ENCODE measurements around the gene MRPS11. TPM values are rescaled to one million over a fixed set of nuclear protein-coding genes. Genes with fewer than 3 reads are reported as not detected.

MRPS11 gene
- total RNA-seq, 4 donors from 2014 or later, result 20.0 to 32.7 (median 28.9) TPM

DNA sequence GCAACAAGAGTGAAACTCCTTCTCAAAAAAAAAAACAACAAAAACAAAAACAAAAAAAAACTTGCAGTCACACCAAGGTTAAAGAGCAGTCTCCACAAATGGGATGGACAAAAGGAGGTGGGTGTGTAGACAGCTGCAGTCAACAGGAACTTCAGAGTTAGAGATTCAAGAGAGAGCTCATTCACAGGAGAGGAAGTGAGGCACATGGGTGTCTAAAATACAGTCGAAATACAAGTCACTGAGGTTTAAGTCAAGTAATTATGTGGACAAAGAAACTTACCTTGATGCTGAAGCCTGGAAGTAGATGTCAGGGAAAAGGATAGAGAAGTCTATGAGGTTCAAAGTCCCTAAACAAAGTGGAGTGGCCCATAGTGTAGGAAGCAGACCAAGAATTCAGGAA is 14.8 kb downstream of the MRPS11 start:
- Histone ChIP-seq H3K4me3 (no peak overlapping the region), H3K9me3 (no peaks in the 10 kb centered on the region), H3K4me1 (peaks cover 5% of the 10 kb centered on the region), H3K36me3 (peaks cover 11% of the 10 kb centered on the region), H3K27me3 (no peaks in the 10 kb centered on the region), H3K27ac (no peak overlapping the region)
- WGBS, result 61% methylated on average over 1 of the region's 1 CpG
- no peak for DNase-seq (ENCODE audit: low spot score in 2 of 2)
- TF ChIP-seq EP300 (IDR thresholded peaks at IDR 0.05), result no peak
- TF ChIP-seq, protein P1, sequence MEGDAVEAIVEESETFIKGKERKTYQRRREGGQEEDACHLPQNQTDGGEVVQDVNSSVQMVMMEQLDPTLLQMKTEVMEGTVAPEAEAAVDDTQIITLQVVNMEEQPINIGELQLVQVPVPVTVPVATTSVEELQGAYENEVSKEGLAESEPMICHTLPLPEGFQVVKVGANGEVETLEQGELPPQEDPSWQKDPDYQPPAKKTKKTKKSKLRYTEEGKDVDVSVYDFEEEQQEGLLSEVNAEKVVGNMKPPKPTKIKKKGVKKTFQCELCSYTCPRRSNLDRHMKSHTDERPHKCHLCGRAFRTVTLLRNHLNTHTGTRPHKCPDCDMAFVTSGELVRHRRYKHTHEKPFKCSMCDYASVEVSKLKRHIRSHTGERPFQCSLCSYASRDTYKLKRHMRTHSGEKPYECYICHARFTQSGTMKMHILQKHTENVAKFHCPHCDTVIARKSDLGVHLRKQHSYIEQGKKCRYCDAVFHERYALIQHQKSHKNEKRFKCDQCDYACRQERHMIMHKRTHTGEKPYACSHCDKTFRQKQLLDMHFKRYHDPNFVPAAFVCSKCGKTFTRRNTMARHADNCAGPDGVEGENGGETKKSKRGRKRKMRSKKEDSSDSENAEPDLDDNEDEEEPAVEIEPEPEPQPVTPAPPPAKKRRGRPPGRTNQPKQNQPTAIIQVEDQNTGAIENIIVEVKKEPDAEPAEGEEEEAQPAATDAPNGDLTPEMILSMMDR (IDR thresholded peaks at IDR 0.05), result no peak
- no peak for TF ChIP-seq POLR2A (IDR thresholded peaks at IDR 0.05)
- TF ChIP-seq POLR2AphosphoS5 (IDR thresholded peaks at IDR 0.05), result no peak

DNA sequence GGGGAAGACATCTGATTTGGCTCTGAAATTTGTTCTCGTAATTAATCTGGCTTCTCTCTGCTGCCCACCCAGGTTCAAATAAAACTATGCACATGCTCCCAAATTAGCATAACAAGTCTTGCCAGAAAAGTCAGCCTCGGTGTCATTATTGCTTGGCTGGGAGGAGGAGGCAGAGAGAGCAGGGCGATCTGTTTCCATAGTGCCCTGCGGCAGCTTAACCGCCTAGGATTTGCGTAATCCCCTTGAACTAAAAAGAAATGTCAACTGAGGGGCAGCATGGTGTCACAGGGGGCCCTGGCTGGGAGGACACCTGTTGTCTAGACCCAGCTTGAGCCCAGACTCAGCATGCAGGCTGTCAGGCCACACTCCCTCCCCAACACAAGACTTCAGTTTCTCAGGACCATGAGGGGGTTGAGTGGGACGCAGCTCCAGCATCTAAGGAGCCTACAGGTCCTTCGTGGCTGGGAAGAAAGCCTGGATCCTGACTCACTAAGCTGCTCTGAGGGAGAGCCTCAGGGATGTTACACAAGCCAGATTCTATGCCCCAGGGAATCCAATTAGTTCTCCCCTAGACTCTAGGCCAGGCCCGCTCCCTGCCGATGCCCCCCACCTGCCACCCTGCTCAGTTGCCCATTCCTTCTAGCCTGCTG is 17.3 kb downstream of the MRPS11 start:
- WGBS, result 32% methylated on average over 7 of the region's 10 CpGs

GRCh38 chr15:88487178-88487795 is 19.8 kb downstream of the MRPS11 start:
- Histone ChIP-seq H3K27ac (no peak overlapping the region), H3K27me3 (no peaks in the 10 kb centered on the region), H3K9me3 (no peaks in the 10 kb centered on the region), H3K36me3 (no peaks in the 10 kb centered on the region), H3K4me3 (no peak overlapping the region), H3K4me1 (peaks cover 5% of the 10 kb centered on the region)
- no peak for DNase-seq (ENCODE audit: low spot score in 2 of 2)
- no peak for TF ChIP-seq POLR2A (IDR thresholded peaks at IDR 0.05)
- TF ChIP-seq POLR2AphosphoS5 (IDR thresholded peaks at IDR 0.05), result no peak
- TF ChIP-seq EP300 (IDR thresholded peaks at IDR 0.05), result no peak
- TF ChIP-seq, protein P1 (IDR thresholded peaks at IDR 0.05), result no peak
- WGBS, result 85% methylated on average over 2 of the region's 2 CpGs

More for the DNA sequence above, 17.3 kb downstream of the MRPS11 start:
- H3K9me3 ChIP-seq, result no peaks in the 10 kb centered on the region
- peaks cover 5% of the 10 kb centered on the region for H3K4me1 ChIP-seq
- H3K4me3 ChIP-seq, result no peak overlapping the region
- peaks cover 4% of the 10 kb centered on the region for H3K36me3 ChIP-seq
- DNase-seq (ENCODE audit: low spot score in 2 of 2), result no peak
- no peak for TF ChIP-seq POLR2A (IDR thresholded peaks at IDR 0.05)
- TF ChIP-seq POLR2AphosphoS5 (IDR thresholded peaks at IDR 0.05), result no peak
- TF ChIP-seq EP300 (IDR thresholded peaks at IDR 0.05), result no peak
- TF ChIP-seq, protein P1 (IDR thresholded peaks at IDR 0.05), result no peak
- no peaks in the 10 kb centered on the region for H3K27me3 ChIP-seq
- H3K27ac ChIP-seq, result no peak overlapping the region

DNA sequence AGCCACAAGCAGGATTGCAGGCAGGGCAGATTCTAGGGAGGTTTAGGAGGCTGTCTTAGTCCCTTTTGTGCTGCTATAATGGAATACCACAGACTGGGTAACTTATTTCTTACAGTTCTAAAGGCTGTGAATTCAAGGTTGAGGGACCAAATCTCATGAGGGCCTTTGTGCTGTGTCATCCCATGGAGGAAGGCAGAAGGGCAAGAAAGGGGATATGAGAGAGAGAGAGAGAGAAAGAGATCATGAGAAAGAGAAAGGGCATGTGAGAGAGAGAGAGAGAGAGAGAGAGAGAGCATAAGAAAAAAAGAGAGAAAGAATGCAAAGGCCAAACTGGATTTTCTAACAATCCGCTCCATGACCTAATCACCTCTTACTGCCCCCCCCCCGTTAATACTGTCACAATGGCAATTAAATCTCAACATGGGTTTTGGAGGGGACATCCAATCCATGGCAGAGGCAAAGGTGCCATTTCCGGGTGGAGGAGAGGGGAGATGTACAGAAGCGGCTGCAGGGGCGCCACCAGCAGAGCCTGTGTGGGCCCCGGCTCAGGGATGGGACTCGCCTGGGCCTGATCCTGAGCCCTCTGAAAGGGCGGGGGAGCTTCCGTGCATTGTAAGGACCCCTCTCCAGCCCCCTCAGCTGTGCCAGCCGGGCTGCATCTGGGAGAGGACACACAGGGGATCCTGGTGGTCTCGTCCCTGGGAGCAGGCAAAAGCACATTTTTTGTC is 20.5 kb downstream of the MRPS11 start:
- H3K36me3 ChIP-seq, result no peaks in the 10 kb centered on the region
- no peak for DNase-seq (ENCODE audit: low spot score in 2 of 2)
- H3K9me3 ChIP-seq, result no peaks in the 10 kb centered on the region
- 58% methylated on average over 11 of the region's 11 CpGs for WGBS
- no peaks in the 10 kb centered on the region for H3K27me3 ChIP-seq
- no peak overlapping the region for H3K27ac ChIP-seq
- H3K4me3 ChIP-seq, result no peak overlapping the region
- TF ChIP-seq POLR2AphosphoS5 (IDR thresholded peaks at IDR 0.05) (no peak), EP300 (IDR thresholded peaks at IDR 0.05) (no peak), POLR2A (IDR thresholded peaks at IDR 0.05) (no peak)
- TF ChIP-seq, protein P1 (IDR thresholded peaks at IDR 0.05), result no peak
- H3K4me1 ChIP-seq, result peaks cover 5% of the 10 kb centered on the region

DNA sequence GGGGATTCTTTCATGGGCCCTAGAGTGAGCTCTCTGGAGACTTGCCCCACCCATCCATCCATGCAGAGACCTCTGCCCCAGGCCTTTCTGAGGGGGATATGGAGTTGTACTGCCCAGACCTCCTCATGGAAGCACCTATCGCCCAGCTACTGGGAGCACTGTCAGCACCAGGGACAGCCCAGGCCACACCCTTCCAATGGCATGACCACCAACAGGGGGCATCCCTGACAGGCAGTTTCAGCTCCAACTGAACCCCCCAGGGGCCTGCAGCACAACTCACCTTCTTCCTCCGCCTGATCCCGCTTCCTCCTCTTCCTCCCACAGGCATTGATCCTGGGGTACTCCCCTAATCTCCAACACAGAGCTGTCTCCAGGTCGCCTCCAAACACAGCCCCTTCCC is 21.8 kb downstream of the MRPS11 start:
- Histone ChIP-seq H3K4me1 (peaks cover 5% of the 10 kb centered on the region), H3K4me3 (no peak overlapping the region), H3K36me3 (peaks cover 6% of the 10 kb centered on the region), H3K9me3 (no peaks in the 10 kb centered on the region), H3K27ac (no peak overlapping the region), H3K27me3 (no peaks in the 10 kb centered on the region)
- no peak for DNase-seq (ENCODE audit: low spot score in 2 of 2)
- TF ChIP-seq, protein P1 (IDR thresholded peaks at IDR 0.05), result no peak
- TF ChIP-seq POLR2A (IDR thresholded peaks at IDR 0.05) (no peak), POLR2AphosphoS5 (IDR thresholded peaks at IDR 0.05) (no peak), EP300 (IDR thresholded peaks at IDR 0.05) (no peak)
- 78% methylated on average over 4 of the region's 4 CpGs for WGBS
